PC-3 (cell line): Measurements from ENCODE around the gene SLC5A9. TPM values are rescaled to one million over a fixed set of nuclear protein-coding genes. Genes with fewer than 3 reads are reported as not detected.

Experiments used
- ATAC-seq: fragments of 200-7000 bp; cut with Tn5 transposase; 2 replicates; pipeline ENCODE4 v1.9.1; 2020; ENCODE audit warnings: mild to moderate bottlenecking, moderate library complexity
- BruUV-seq: library from RNA; stranded (reverse); fragments of 400-500 nt; replicated peaks from 2 replicates; lab custom pipeline; 2021; lab: Mats Ljungman, UMichigan
- CTCF ChIA-PET: fragments of 300-600 bp; sonication (Branson Sonifier 250); formaldehyde crosslinking; loops from one replicate; lab custom pipeline; 2022; ENCODE audit warnings: antibody characterized with exemption; lab: Charles Lee
- POLR2A ChIA-PET: fragments of 300-600 bp; sonication (Branson Sonifier 250); formaldehyde crosslinking; loops from one replicate; lab custom pipeline; 2022; ENCODE audit warnings: antibody characterized with exemption; ENCODE audit not compliant: unreplicated experiment; lab: Charles Lee
- DNase-seq: peaks from one replicate; pipeline ENCODE4 v3.0.0-alpha.2; 2015
- H2AFZ ChIP-seq: fragments of 300-600 bp; sonication (generic); 2 replicates; pipeline ENCODE4 v1.6.0; 2016; ENCODE audit warnings: antibody characterized with exemption, low read length
- H3F3A ChIP-seq: fragments of 300-600 bp; sonication (generic); one replicate; pipeline ENCODE4 v1.6.0; 2017; ENCODE audit warnings: antibody characterized with exemption, low read length, control low read depth, mild to moderate bottlenecking; ENCODE audit not compliant: unreplicated experiment
- H3K27ac ChIP-seq: fragments of 300-600 bp; sonication (generic); 2 replicates; pipeline ENCODE4 v1.5.1; 2016; ENCODE audit warnings: mild to moderate bottlenecking, low read length
- H3K27me3 ChIP-seq: fragments of 300-600 bp; sonication (generic); 2 replicates; pipeline ENCODE4 v1.6.1; 2016; ENCODE audit warnings: low read length, mixed read lengths
- H3K36me3 ChIP-seq: fragments of 300-600 bp; sonication (generic); 2 replicates; pipeline ENCODE4 v1.6.1; 2016; ENCODE audit warnings: low read depth, mixed run types, low read length, mixed read lengths
- H3K4me1 ChIP-seq: fragments of 300-600 bp; sonication (generic); 2 replicates; pipeline ENCODE4 v1.5.1; 2016; ENCODE audit warnings: low read length; ENCODE audit not compliant: insufficient read depth
- H3K4me2 ChIP-seq: fragments of 300-600 bp; sonication (generic); 2 replicates; pipeline ENCODE4 v1.6.0; 2016; ENCODE audit warnings: low read length
- H3K4me3 ChIP-seq: fragments of 300-600 bp; sonication (generic); 2 replicates; pipeline ENCODE4 v1.5.1; 2016; ENCODE audit warnings: mild to moderate bottlenecking, low read length, mixed read lengths
- H3K79me2 ChIP-seq: fragments of 300-600 bp; sonication (generic); 2 replicates; pipeline ENCODE4 v1.6.1; 2017; ENCODE audit warnings: low read length, mixed read lengths
- H3K9ac ChIP-seq: fragments of 300-600 bp; sonication (generic); 2 replicates; pipeline ENCODE4 v1.6.0; 2016; ENCODE audit warnings: mild to moderate bottlenecking, low read length
- H3K9me2 ChIP-seq: fragments of 300-600 bp; sonication (generic); replicated peaks from 2 replicates; pipeline ENCODE4 v1.6.1; 2016; ENCODE audit warnings: mixed run types, low read length, mixed read lengths
- H3K9me3 ChIP-seq: fragments of 300-600 bp; sonication (generic); 2 replicates; pipeline ENCODE4 v1.6.1; 2016; ENCODE audit warnings: low read length, mixed read lengths
- H4K20me1 ChIP-seq: fragments of 300-600 bp; sonication (generic); 2 replicates; pipeline ENCODE4 v1.6.1; 2016; ENCODE audit warnings: low read length, mixed read lengths
- CTCF ChIP-seq: fragments of 300-600 bp; sonication (generic); conservative IDR thresholded peaks from 2 replicates; pipeline ENCODE4 v1.5.1; 2017; ENCODE audit warnings: antibody characterized with exemption, low read depth, mild to moderate bottlenecking, low read length
- EZH2 ChIP-seq: fragments of 300-600 bp; sonication (generic); IDR thresholded peaks from one replicate; pipeline ENCODE4 v1.6.1; 2017; ENCODE audit warnings: antibody characterized with exemption, mild to moderate bottlenecking, low read length; ENCODE audit not compliant: unreplicated experiment
- EZH2phosphoT487 ChIP-seq: fragments of 300-600 bp; sonication (generic); IDR thresholded peaks from 2 replicates; pipeline ENCODE4 v1.6.1; 2018; ENCODE audit warnings: mild to moderate bottlenecking, antibody characterized with exemption, low read length, borderline replicate concordance
- intact Hi-C: fragments of 100-400 bp; cut with micrococcal nuclease; formaldehyde crosslinking; loops from 2 replicates; pipeline ENCODE4 v1.9.0; 2023
- total RNA-seq: library from RNA; depleted of rRNA; stranded (reverse); fragments of >200 nt; gene quantifications from 2 replicates; pipeline ENCODE4 v1.2.3, GENCODE V29; 2014

SLC5A9 gene
- total RNA-seq, 1 experiment from 2014 or later, result not detected

- Histone ChIP-seq H3K4me3 (no peak overlapping the region), H4K20me1 (no peaks in the 10 kb centered on the region), H2AFZ (no peak overlapping the region), H3K4me2 (no peak overlapping the region), H3K27ac (no peak overlapping the region), H3K9me2 (no peaks in the 10 kb centered on the region), H3K4me1 (no peaks in the 10 kb centered on the region), H3K9me3 (no peaks in the 10 kb centered on the region), H3F3A (no peaks in the 10 kb centered on the region), H3K36me3 (no peaks in the 10 kb centered on the region), H3K9ac (no peak overlapping the region), H3K27me3 (no peaks in the 10 kb centered on the region; the same call in 1 of the 2 replicates), H3K79me2 (no peaks in the 10 kb centered on the region)
- DNase-seq (no peak), ATAC-seq (no peak)
- POLR2A ChIA-PET, result no interaction called here
- TF ChIP-seq EZH2phosphoT487 (no peak), CTCF (no peak), EZH2 (no peak)
- CTCF ChIA-PET, result no interaction called here
- BruUV-seq, result no TSS peak
- intact Hi-C loops, result no loop called here
Measured at GRCh38 chr1:48223366-48224240, 1.1 kb downstream of the SLC5A9 start.

- ChIA-PET CTCF (no interaction called here), POLR2A (no interaction called here)
- H3K9me2 ChIP-seq, result no peaks in the 10 kb centered on the region
- no peak overlapping the region for H3K4me2 ChIP-seq
- TF ChIP-seq EZH2, result no peak
- no peak for TF ChIP-seq EZH2phosphoT487
- no peak for TF ChIP-seq CTCF
- H3K27me3 ChIP-seq, result no peaks in the 10 kb centered on the region; the same call in 1 of the 2 replicates
- DNase-seq, result no peak
- ATAC-seq, result no peak
- BruUV-seq, result no TSS peak
- H2AFZ ChIP-seq, result no peak overlapping the region
- H3K9me3 ChIP-seq, result no peaks in the 10 kb centered on the region
- no peaks in the 10 kb centered on the region for H3K79me2 ChIP-seq
- H3K27ac ChIP-seq, result no peak overlapping the region
- H3K4me1 ChIP-seq, result no peaks in the 10 kb centered on the region
- intact Hi-C loops, result no loop called here
- no peaks in the 10 kb centered on the region for H4K20me1 ChIP-seq
- no peak overlapping the region for H3K4me3 ChIP-seq
- H3K36me3 ChIP-seq, result no peaks in the 10 kb centered on the region
- H3F3A ChIP-seq, result no peaks in the 10 kb centered on the region
- H3K9ac ChIP-seq, result no peak overlapping the region
Measured at GRCh38 chr1:48224791-48225190, 2.3 kb downstream of the SLC5A9 start.

- Histone ChIP-seq H3K27me3 (peaks cover 5% of the 10 kb centered on the region; the same call in 1 of the 2 replicates), H3K36me3 (no peaks in the 10 kb centered on the region), H3K4me2 (no peak overlapping the region), H3K9me3 (no peaks in the 10 kb centered on the region), H2AFZ (no peak overlapping the region), H3K79me2 (no peaks in the 10 kb centered on the region), H4K20me1 (no peaks in the 10 kb centered on the region), H3K4me1 (no peaks in the 10 kb centered on the region), H3K4me3 (no peak overlapping the region), H3F3A (no peaks in the 10 kb centered on the region), H3K27ac (no peak overlapping the region), H3K9me2 (no peaks in the 10 kb centered on the region), H3K9ac (no peak overlapping the region)
- POLR2A ChIA-PET, result no interaction called here
- TF ChIP-seq EZH2phosphoT487 (no peak), CTCF (no peak), EZH2 (no peak)
- CTCF ChIA-PET, result no interaction called here
- DNase-seq, result no peak
- no peak for ATAC-seq
- intact Hi-C loops, result no loop called here
- BruUV-seq, result no TSS peak
Measured at GRCh38 chr1:48225579-48225978, 3.1 kb downstream of the SLC5A9 start.
